Astrocyte (in vitro differentiated cells and primary cell): ENCODE measurements around the gene PEX19. TPM values are rescaled to one million over a fixed set of nuclear protein-coding genes. Genes with fewer than 3 reads are reported as not detected.

Source experiments
- DNase-seq: peaks from one replicate; pipeline ENCODE4 v3.0.0-alpha.2; 2010; ENCODE audit warnings: low read depth
- FAIRE-seq: peaks from 2 replicates; lab custom pipeline; 2011; peaks lifted over from hg19 to GRCh38; lab: Jason Lieb, UNC
- H2AFZ ChIP-seq: 2 replicates; pipeline ENCODE4 v1.6.0; 2012; ENCODE audit warnings: low read depth, low read length, inconsistent platforms
- H3K27ac ChIP-seq: 2 replicates; pipeline ENCODE4 v1.5.1; 2011; ENCODE audit warnings: low read depth, low read length, inconsistent platforms
- H3K27me3 ChIP-seq: 2 replicates; pipeline ENCODE4 v1.6.0; 2011; ENCODE audit warnings: low read length, inconsistent platforms; ENCODE audit not compliant: insufficient read depth
- H3K36me3 ChIP-seq: 2 replicates; pipeline ENCODE4 v1.5.1; 2011; ENCODE audit warnings: low read length, inconsistent platforms; ENCODE audit not compliant: insufficient read depth
- H3K4me1 ChIP-seq: 2 replicates; pipeline ENCODE4 v1.5.1; 2011; ENCODE audit warnings: low read length, inconsistent platforms; ENCODE audit not compliant: insufficient read depth
- H3K4me2 ChIP-seq: 2 replicates; pipeline ENCODE4 v1.6.0; 2012; ENCODE audit warnings: low read length, inconsistent platforms
- H3K4me3 ChIP-seq: 2 replicates; pipeline ENCODE4 v1.5.1; 2011; ENCODE audit warnings: low read depth, mild to moderate bottlenecking, low read length, inconsistent platforms; ENCODE audit not compliant: insufficient read depth
- H3K79me2 ChIP-seq: 2 replicates; pipeline ENCODE4 v1.6.0; 2012; ENCODE audit warnings: mild to moderate bottlenecking, low read length, inconsistent platforms; ENCODE audit not compliant: insufficient read depth
- H3K9ac ChIP-seq: 2 replicates; pipeline ENCODE4 v1.6.0; 2012; ENCODE audit warnings: mild to moderate bottlenecking, low read length, inconsistent platforms
- H3K9me3 ChIP-seq: 2 replicates; pipeline ENCODE4 v1.5.1; 2012; ENCODE audit warnings: low read depth, mild to moderate bottlenecking, low read length, inconsistent platforms; ENCODE audit not compliant: insufficient read depth
- H4K20me1 ChIP-seq: 2 replicates; pipeline ENCODE4 v1.6.0; 2012; ENCODE audit warnings: low read length, inconsistent platforms; ENCODE audit not compliant: insufficient read depth
- H3K27ac Mint-ChIP-seq: one replicate; pipeline ENCODE4 v1.8.0; 2021; ENCODE audit warnings: mild to moderate bottlenecking, mixed read lengths; ENCODE audit not compliant: unreplicated experiment
- H3K27me3 Mint-ChIP-seq: one replicate; pipeline ENCODE4 v1.8.0; 2021; ENCODE audit warnings: low read depth, mixed read lengths; ENCODE audit not compliant: unreplicated experiment
- H3K36me3 Mint-ChIP-seq: one replicate; pipeline ENCODE4 v1.8.0; 2021; ENCODE audit warnings: low read depth, mixed read lengths; ENCODE audit not compliant: unreplicated experiment
- H3K4me1 Mint-ChIP-seq: one replicate; pipeline ENCODE4 v1.8.0; 2021; ENCODE audit warnings: low read depth, mixed read lengths; ENCODE audit not compliant: unreplicated experiment
- H3K4me3 Mint-ChIP-seq: one replicate; pipeline ENCODE4 v1.8.0; 2021; ENCODE audit warnings: mild to moderate bottlenecking, moderate library complexity, mixed read lengths; ENCODE audit not compliant: unreplicated experiment
- H3K9me3 Mint-ChIP-seq: one replicate; pipeline ENCODE4 v1.8.0; 2021; ENCODE audit warnings: mild to moderate bottlenecking, mixed read lengths; ENCODE audit not compliant: unreplicated experiment
- CTCF ChIP-seq: IDR thresholded peaks from 2 replicates; pipeline ENCODE4 v1.5.1; 2011; ENCODE audit warnings: low read depth, mild to moderate bottlenecking, inconsistent platforms, low read length, moderate library complexity; ENCODE audit not compliant: insufficient read depth
- EZH2 ChIP-seq: IDR thresholded peaks from 2 replicates; pipeline ENCODE4 v1.6.1; 2012; ENCODE audit warnings: mild to moderate bottlenecking, low read length, inconsistent platforms; ENCODE audit not compliant: insufficient read depth
- total RNA-seq: library from RNA; stranded (reverse); gene quantifications from 2 replicates; pipeline ENCODE4 v1.2.1, GENCODE V29; 2021

PEX19 gene
- total RNA-seq, 1 donor from 2014 or later = 64.2 TPM

DNA sequence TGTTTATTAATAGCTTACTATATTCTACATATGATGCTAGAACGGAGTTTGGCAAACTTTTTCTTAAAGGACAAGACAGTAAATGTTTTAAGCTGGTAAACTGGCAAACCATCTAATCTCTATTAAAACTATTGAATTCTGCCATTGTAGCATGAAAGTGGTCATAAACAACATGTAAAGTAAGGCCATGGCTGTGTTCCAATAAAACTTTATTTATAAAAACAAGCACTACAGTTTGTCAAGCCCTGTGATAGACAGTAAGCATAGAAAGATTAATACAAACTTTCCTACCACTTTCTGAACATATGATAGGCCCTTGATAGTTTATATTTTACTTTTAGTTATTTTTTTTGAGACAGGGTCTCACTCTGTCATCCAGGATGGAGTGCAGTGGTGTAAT lies 57.4 kb downstream of the PEX19 start:
- no peaks in the 10 kb centered on the region for H3K4me1 Mint-ChIP-seq
- Histone ChIP-seq H3K4me3 (no peak overlapping the region), H3K79me2 (no peaks in the 10 kb centered on the region), H3K9ac (no peak overlapping the region), H4K20me1 (peaks cover 19% of the 10 kb centered on the region), H3K4me2 (no peak overlapping the region), H3K4me1 (no peaks in the 10 kb centered on the region), H3K36me3 (peaks cover 59% of the 10 kb centered on the region), H3K27ac (no peak overlapping the region), H3K9me3 (no peaks in the 10 kb centered on the region), H3K27me3 (no peaks in the 10 kb centered on the region), H2AFZ (no peak overlapping the region)
- no peak overlapping the region for H3K4me3 Mint-ChIP-seq
- TF ChIP-seq EZH2 = no peak
- no peak for TF ChIP-seq CTCF
- DNase-seq = no peak
- H3K27ac Mint-ChIP-seq = no peak overlapping the region
- H3K36me3 Mint-ChIP-seq = peaks cover 11% of the 10 kb centered on the region
- FAIRE-seq = no peak
- H3K9me3 Mint-ChIP-seq = no peaks in the 10 kb centered on the region
- no peaks in the 10 kb centered on the region for H3K27me3 Mint-ChIP-seq

DNA sequence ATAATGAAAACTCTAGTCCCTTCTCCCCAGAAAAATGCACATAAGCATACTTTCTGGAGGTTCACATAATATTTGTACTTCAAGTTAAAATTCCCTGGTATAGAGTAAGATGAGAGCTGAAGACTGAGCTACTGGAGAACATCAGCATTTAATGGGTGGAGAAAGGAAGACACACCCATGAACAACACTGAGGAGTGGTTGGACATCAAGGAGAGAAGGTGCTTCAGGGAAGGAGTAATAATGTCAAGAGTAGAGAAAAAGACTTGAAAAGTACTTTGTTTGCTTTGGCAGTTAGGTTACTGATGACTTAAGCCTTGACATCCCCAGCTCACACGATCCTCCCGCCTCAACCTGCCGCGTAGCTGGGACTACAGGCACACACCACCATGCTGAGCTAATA lies 57.9 kb downstream of the PEX19 start:
- Histone ChIP-seq H3K9ac (no peak overlapping the region), H3K9me3 (no peaks in the 10 kb centered on the region), H3K4me1 (no peaks in the 10 kb centered on the region), H3K4me2 (no peak overlapping the region), H3K4me3 (no peak overlapping the region), H2AFZ (no peak overlapping the region), H3K27me3 (no peaks in the 10 kb centered on the region), H3K36me3 (peaks cover 65% of the 10 kb centered on the region), H4K20me1 (peaks cover 24% of the 10 kb centered on the region), H3K27ac (no peak overlapping the region), H3K79me2 (no peaks in the 10 kb centered on the region)
- no peak for FAIRE-seq
- Mint-ChIP-seq H3K27me3 (no peaks in the 10 kb centered on the region), H3K4me3 (no peak overlapping the region), H3K27ac (no peak overlapping the region), H3K4me1 (no peaks in the 10 kb centered on the region), H3K9me3 (no peaks in the 10 kb centered on the region), H3K36me3 (peaks cover 11% of the 10 kb centered on the region)
- DNase-seq = no peak
- TF ChIP-seq CTCF (no peak), EZH2 (no peak)

Other genes with a start within 250 kb of the PEX19 start
- gene KCNJ10, start 215.0 kb downstream of the PEX19 start, total RNA-seq = 0.27 and 0.29 TPM in 2 replicates
- gene KCNJ9, start 203.6 kb downstream of the PEX19 start, total RNA-seq = not detected in 2 replicates
- gene IGSF8, start 186.5 kb downstream of the PEX19 start, total RNA-seq = 42.8 and 45.8 TPM in 2 replicates
- 2.5 and 3.5 TPM in 2 replicates for gene ATP1A2, start 169.4 kb downstream of the PEX19 start, total RNA-seq
- gene ATP1A4, start 133.5 kb downstream of the PEX19 start, total RNA-seq = not detected in 2 replicates
- 1.7 and 2.1 TPM in 2 replicates for gene CASQ1, start 94.6 kb downstream of the PEX19 start, total RNA-seq
- gene PEA15, start 79.7 kb downstream of the PEX19 start, total RNA-seq = 374 and 470 TPM in 2 replicates
- gene DCAF8, start 22.6 kb downstream of the PEX19 start, total RNA-seq = 107 and 127 TPM in 2 replicates
- 281 and 305 TPM in 2 replicates for gene COPA, start 58.1 kb upstream of the PEX19 start, total RNA-seq
- 171 and 187 TPM in 2 replicates for gene NCSTN, start 58.2 kb upstream of the PEX19 start, total RNA-seq
- 0.55 and 0.70 TPM in 2 replicates for gene NHLH1, start 81.9 kb upstream of the PEX19 start, total RNA-seq
- gene VANGL2, start 115.4 kb upstream of the PEX19 start, total RNA-seq = 25.5 and 26.1 TPM in 2 replicates
- not detected in 2 replicates for gene SLAMF6, start 238.1 kb upstream of the PEX19 start, total RNA-seq